Thyroid gland (tissue), 4 donors: ENCODE data around the gene SLC48A1. TPM values are rescaled to one million over a fixed set of nuclear protein-coding genes. Genes with fewer than 3 reads are reported as not detected.
A peak's percentile ranks its signal among the peaks of the same experiment; 100 is the strongest.

Experiments
- DNase-seq, 2 donors: peaks; one replicate each; pipeline ENCODE4 v3.0.0-alpha.2; 2019
- H3K27ac ChIP-seq, 3 donors: fragments of 200-600 bp; sonication (generic); 1 replicate in 2 of 3; 2 replicates in 1 of 3; pipeline ENCODE4 v1.5.1; 2016 to 2019; ENCODE audit warnings: mild to moderate bottlenecking in 1 of 3, moderate library complexity in 1 of 3
- H3K27me3 ChIP-seq: fragments of 200-600 bp; sonication (generic); one replicate; pipeline ENCODE4 v1.5.1; 2019
- H3K36me3 ChIP-seq, 2 donors: fragments of 200-600 bp; sonication (generic); one replicate each; pipeline ENCODE4 v1.5.1; 2016 to 2019
- H3K4me1 ChIP-seq, 2 donors: fragments of 200-600 bp; sonication (generic); one replicate each; pipeline ENCODE4 v1.5.1; 2017 to 2019
- H3K4me3 ChIP-seq, 3 donors: fragments of 200-600 bp; sonication (generic); replicated peaks in 1 of 3; 1 replicate in 2 of 3; 2 replicates in 1 of 3; pipeline ENCODE4 v1.5.1; 2016; ENCODE audit warnings: mild to moderate bottlenecking in 1 of 3
- H3K9me3 ChIP-seq: fragments of 200-600 bp; sonication (generic); one replicate; pipeline ENCODE4 v1.5.1; 2017
- CTCF ChIP-seq, 6 experiments: fragments of 200-600 bp in 3 of 6; fragments of 450-650 bp in 3 of 6; sonication (generic) in 3 of 6; IDR thresholded peaks; one replicate each; pipeline ENCODE4 v1.5.1; 2016 to 2019; ENCODE audit warnings: antibody characterized with exemption in 6 of 6, mild to moderate bottlenecking in 2 of 6, inconsistent platforms in 1 of 6, moderate library complexity in 1 of 6
- POLR2A ChIP-seq, 2 donors: fragments of 450-650 bp; IDR thresholded peaks; one replicate each; pipeline ENCODE4 v1.6.1; 2017; ENCODE audit warnings: antibody characterized with exemption in 2 of 2, mild to moderate bottlenecking in 2 of 2, moderate library complexity in 1 of 2
- WGBS, 2 donors: methylation state at CpG; one replicate each; pipeline ENCODE4 v1.1.5; 2017; 5-methylcytosine and 5-hydroxymethylcytosine counted together
- intact Hi-C: fragments of 100-400 bp; cut with DNase I; formaldehyde crosslinking; loops from one replicate; pipeline ENCODE4 v1.15.1; 2023
- total RNA-seq, 4 donors: library from RNA; depleted of rRNA; stranded (reverse); fragments of >200 nt; gene quantifications; one replicate each; pipeline ENCODE4 v1.2.3, GENCODE V29; 2016

The SLC48A1 gene
- total RNA-seq, 4 donors from 2014 or later: 59.3 to 276 (median 187) TPM

GRCh38 chr12:47743311-47743860 lies 29.7 kb upstream of the SLC48A1 start:
- DNase-seq: no peak
- peak overlapping the region in 2 of 3 donors; percentile 1 to 50 for H3K27ac ChIP-seq
- no peaks in the 10 kb centered on the region for H3K27me3 ChIP-seq
- peaks cover 20 to 21% of the 10 kb centered on the region in 2 donors for H3K36me3 ChIP-seq
- 85 to 86% methylated on average over 9 of the region's 9 CpGs for WGBS, 2 donors
- H3K4me1 ChIP-seq: peaks cover 35 to 63% of the 10 kb centered on the region in 2 donors
- no peaks in the 10 kb centered on the region for H3K9me3 ChIP-seq
- intact Hi-C loops: loop anchor here (5.0 kb wide), 1 partner anchor 34 kb away; no protein-coding TSS in a partner anchor
- H3K4me3 ChIP-seq: no peak overlapping the region
- TF ChIP-seq CTCF (IDR thresholded peaks at IDR 0.05) (no peak), POLR2A (IDR thresholded peaks at IDR 0.05) (no peak)

DNA sequence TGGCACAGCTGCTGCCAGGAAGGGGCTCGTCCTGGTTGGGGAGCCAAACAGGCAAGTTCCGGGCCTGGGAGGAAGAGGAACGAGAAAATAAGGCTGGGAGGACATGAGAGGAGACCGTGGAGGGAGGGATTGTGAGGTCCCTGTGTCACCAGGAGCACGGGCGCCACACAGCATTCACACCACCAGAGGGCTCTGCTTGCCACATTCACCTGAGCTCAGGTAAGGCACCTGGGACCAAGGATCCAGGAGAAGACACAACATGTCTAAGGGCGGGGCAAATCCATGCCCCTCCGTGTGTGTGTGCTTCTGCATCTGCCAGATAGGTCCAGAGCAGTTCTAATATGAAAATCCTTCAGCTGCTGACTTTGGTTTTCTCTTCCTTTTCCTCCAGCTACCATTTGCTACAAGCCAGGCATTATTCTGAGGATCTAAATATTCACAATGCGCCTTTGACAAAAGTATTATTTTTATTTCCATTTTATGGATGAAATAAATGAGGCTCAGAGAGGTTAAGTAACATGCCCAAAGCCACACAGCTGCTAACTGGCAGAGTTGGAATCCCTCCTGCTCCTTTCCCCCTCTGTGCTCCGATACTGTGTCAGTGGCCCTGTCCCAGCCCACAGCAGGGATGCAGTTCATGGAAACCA lies 28.9 kb upstream of the SLC48A1 start:
- WGBS, 2 donors: 40 to 46% methylated on average over 10 of the region's 10 CpGs

GRCh38 chr12:47744778-47745436 lies 28.1 kb upstream of the SLC48A1 start:
- Histone ChIP-seq H3K9me3 (no peaks in the 10 kb centered on the region), H3K27me3 (no peaks in the 10 kb centered on the region), H3K4me3 (no peak overlapping the region), H3K27ac (peak overlapping the region in 2 of 3 donors; percentile 71 to 78), H3K36me3 (peaks cover 34 to 35% of the 10 kb centered on the region in 2 donors), H3K4me1 (peaks cover 34 to 50% of the 10 kb centered on the region in 2 donors)
- TF ChIP-seq CTCF (IDR thresholded peaks at IDR 0.05): no peak
- no peak for TF ChIP-seq POLR2A (IDR thresholded peaks at IDR 0.05)
- WGBS, 2 donors: 62 to 66% methylated on average over 8 of the region's 8 CpGs
- intact Hi-C loops: loop anchor here (5.0 kb wide), 1 partner anchor 32 kb away; no protein-coding TSS in a partner anchor
- DNase-seq: peak; percentile 74 to 76

More for the DNA sequence above, 28.9 kb upstream of the SLC48A1 start:
- TF ChIP-seq CTCF (IDR thresholded peaks at IDR 0.05) (peak in 5 of 6 experiments; percentile 31 to 90 (median 82)), POLR2A (IDR thresholded peaks at IDR 0.05) (no peak)
- Histone ChIP-seq H3K4me1 (peaks cover 35 to 57% of the 10 kb centered on the region in 2 donors), H3K27me3 (no peaks in the 10 kb centered on the region), H3K4me3 (no peak overlapping the region), H3K9me3 (no peaks in the 10 kb centered on the region), H3K27ac (peak overlapping the region in 2 of 3 donors; percentile 50 to 71), H3K36me3 (peaks cover 26 to 27% of the 10 kb centered on the region in 2 donors)
- intact Hi-C loops: loop anchor here (5.0 kb wide), 1 partner anchor 33 kb away; no protein-coding TSS in a partner anchor
- peak; percentile 84 to 89 for DNase-seq

DNA sequence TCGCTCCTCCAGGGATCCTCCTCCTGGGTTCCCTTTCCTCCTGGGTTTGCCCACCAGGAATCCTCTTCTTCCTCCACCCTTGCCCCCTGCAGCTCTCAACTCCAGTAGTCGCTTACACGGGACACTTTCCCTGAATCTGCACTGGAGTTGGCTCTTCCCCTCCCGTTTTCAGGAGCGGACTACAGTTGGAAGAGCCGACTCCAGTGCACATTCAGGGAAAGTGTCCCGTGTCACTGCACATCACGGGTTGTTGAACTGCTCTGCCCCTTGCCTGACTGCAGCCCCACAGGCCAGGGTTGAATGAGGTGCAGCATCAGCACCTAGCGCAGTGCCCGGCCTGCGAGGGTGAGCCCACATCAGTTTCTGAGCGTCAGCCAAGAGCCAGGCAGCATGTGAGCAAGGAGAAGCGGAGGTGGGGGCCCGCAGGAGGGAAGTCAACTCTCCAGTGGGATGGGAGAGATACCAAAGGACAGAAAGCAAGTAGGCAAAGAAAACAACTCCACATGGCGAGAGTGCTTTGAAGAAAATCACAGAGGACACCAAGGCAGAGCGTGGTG lies 27.5 kb upstream of the SLC48A1 start:
- Histone ChIP-seq H3K27ac (peak overlapping the region; percentile 53 to 78 (median 71)), H3K4me3 (no peak overlapping the region), H3K9me3 (no peaks in the 10 kb centered on the region), H3K36me3 (peaks cover 41% of the 10 kb centered on the region in 2 donors), H3K27me3 (no peaks in the 10 kb centered on the region), H3K4me1 (peaks cover 28 to 43% of the 10 kb centered on the region in 2 donors)
- intact Hi-C loops: no loop called here
- WGBS, 2 donors: 35 to 45% methylated on average over 16 of the region's 16 CpGs
- TF ChIP-seq CTCF (IDR thresholded peaks at IDR 0.05) (no peak), POLR2A (IDR thresholded peaks at IDR 0.05) (no peak)
- peak; percentile 81 to 84 for DNase-seq
